IMR-90 (cell line): Measurements from ENCODE around the gene RIMBP2. TPM values are rescaled to one million over a fixed set of nuclear protein-coding genes. Genes with fewer than 3 reads are reported as not detected.

ENCODE experiments used
- ATAC-seq: fragments of 200-7000 bp; cut with Tn5 transposase; 2 replicates; pipeline ENCODE4 v1.9.1; 2020; ENCODE audit warnings: low read depth, mild to moderate bottlenecking, moderate library complexity
- BruUV-seq: library from RNA; stranded (reverse); fragments of 400-500 nt; replicated peaks from 2 replicates; lab custom pipeline; 2021; lab: Mats Ljungman, UMichigan
- CTCF ChIA-PET: fragments of 300-600 bp; formaldehyde crosslinking; extraction: SDS; loops from one replicate; lab custom pipeline; 2021; ENCODE audit warnings: antibody characterized with exemption; lab: Yijun Ruan, JAX
- POLR2A ChIA-PET: fragments of 300-600 bp; sonication (Branson Sonifier 250); formaldehyde crosslinking; loops from one replicate; lab custom pipeline; 2022; ENCODE audit warnings: antibody characterized with exemption; ENCODE audit not compliant: unreplicated experiment; lab: Charles Lee
- DNase-seq: peaks from one replicate; pipeline ENCODE4 v3.0.0; 2013
- H2AFZ ChIP-seq: replicated peaks from 2 replicates; pipeline ENCODE3; 2013; ENCODE audit warnings: low read length, mild to moderate bottlenecking; ENCODE audit not compliant: poor library complexity
- H2AK5ac ChIP-seq: 2 replicates; pipeline ENCODE4 v1.6.1; 2013; ENCODE audit warnings: low read depth, low read length, inconsistent platforms
- H2AK9ac ChIP-seq: replicated peaks from 2 replicates; pipeline ENCODE3; 2013; ENCODE audit warnings: mild to moderate bottlenecking, low read depth, low read length, moderate library complexity; ENCODE audit not compliant: poor library complexity
- H2BK120ac ChIP-seq: 2 replicates; pipeline ENCODE4 v1.6.1; 2013; ENCODE audit warnings: low read depth, low read length, inconsistent platforms
- H2BK15ac ChIP-seq: 3 replicates; pipeline ENCODE4 v1.6.1; 2013; ENCODE audit warnings: low read depth, low read length, inconsistent platforms
- H2BK20ac ChIP-seq: 2 replicates; pipeline ENCODE4 v1.6.1; 2013; ENCODE audit warnings: low read depth, mild to moderate bottlenecking, inconsistent platforms, low read length, moderate library complexity
- H2BK5ac ChIP-seq: 2 replicates; pipeline ENCODE4 v1.6.1; 2013; ENCODE audit warnings: mild to moderate bottlenecking, low read depth, low read length, inconsistent platforms; ENCODE audit not compliant: poor library complexity, severe bottlenecking
- H3K14ac ChIP-seq: replicated peaks from 2 replicates; pipeline ENCODE4 v1.6.1; 2013; ENCODE audit warnings: low read depth, low read length, inconsistent platforms
- H3K18ac ChIP-seq: 2 replicates; pipeline ENCODE4 v1.6.1; 2013; ENCODE audit warnings: low read depth, low read length, control low read depth
- H3K23ac ChIP-seq: 2 replicates; pipeline ENCODE4 v1.6.1; 2013; ENCODE audit warnings: low read depth, low read length, inconsistent platforms
- H3K27ac ChIP-seq: 2 replicates; pipeline ENCODE4 v1.5.1; 2013; ENCODE audit warnings: mild to moderate bottlenecking, control low read depth, low read length; ENCODE audit not compliant: insufficient read depth
- H3K27me3 ChIP-seq: 2 replicates; pipeline ENCODE4 v1.6.1; 2013; ENCODE audit warnings: low read length; ENCODE audit not compliant: control insufficient read depth, insufficient read depth
- H3K36me3 ChIP-seq: 2 replicates; pipeline ENCODE4 v1.6.1; 2013; ENCODE audit warnings: low read length, mixed read lengths; ENCODE audit not compliant: control insufficient read depth, insufficient read depth
- H3K4ac ChIP-seq: 2 replicates; pipeline ENCODE4 v1.6.1; 2013; ENCODE audit warnings: low read depth, low read length, inconsistent platforms
- H3K4me1 ChIP-seq: 2 replicates; pipeline ENCODE4 v1.6.1; 2013; ENCODE audit warnings: low read length, mixed read lengths; ENCODE audit not compliant: control insufficient read depth, insufficient read depth
- H3K4me2 ChIP-seq: 2 replicates; pipeline ENCODE4 v1.6.1; 2013; ENCODE audit warnings: low read depth, mild to moderate bottlenecking, control low read depth, low read length, moderate library complexity
- H3K4me3 ChIP-seq: 2 replicates; pipeline ENCODE4 v1.5.1; 2013; ENCODE audit warnings: low read depth, mild to moderate bottlenecking, control low read depth, low read length, moderate library complexity; ENCODE audit not compliant: insufficient read depth
- H3K56ac ChIP-seq: 2 replicates; pipeline ENCODE4 v1.6.1; 2013; ENCODE audit warnings: low read length, inconsistent platforms; ENCODE audit not compliant: insufficient read depth; ENCODE audit errors: extremely low read depth
- H3K79me1 ChIP-seq, 2 experiments: 2 replicates each; pipeline ENCODE4 v1.6.1; 2013; ENCODE audit warnings: low read length in 2 of 2, inconsistent platforms in 1 of 2, low read depth in 1 of 2
- H3K9ac ChIP-seq: 2 replicates; pipeline ENCODE4 v1.6.1; 2013; ENCODE audit warnings: low read depth, low read length, control low read depth
- H3K9me1 ChIP-seq: 2 replicates; pipeline ENCODE4 v1.6.1; 2013; ENCODE audit warnings: low read length, inconsistent platforms; ENCODE audit not compliant: insufficient read depth
- H3K9me3 ChIP-seq: 2 replicates; pipeline ENCODE4 v1.6.1; 2013; ENCODE audit warnings: low read length; ENCODE audit not compliant: control insufficient read depth, insufficient read depth
- H4K20me1 ChIP-seq: 2 replicates; pipeline ENCODE4 v1.6.1; 2013; ENCODE audit warnings: low read length, inconsistent platforms; ENCODE audit not compliant: insufficient read depth
- H4K5ac ChIP-seq: 2 replicates; pipeline ENCODE4 v1.6.1; 2013; ENCODE audit warnings: mild to moderate bottlenecking, low read depth, low read length, control low read depth
- H4K8ac ChIP-seq, 2 experiments: 2 replicates each; pipeline ENCODE4 v1.6.1; 2013; ENCODE audit warnings: low read depth in 2 of 2, low read length in 2 of 2, control low read depth in 1 of 2, inconsistent platforms in 1 of 2
- H4K91ac ChIP-seq: 2 replicates; pipeline ENCODE4 v1.6.1; 2013; ENCODE audit warnings: low read depth, low read length, inconsistent platforms; ENCODE audit not compliant: insufficient read depth
- MAZ ChIP-seq: IDR thresholded peaks from 2 replicates; pipeline ENCODE4 v1.6.1; 2012; ENCODE audit warnings: low read depth, mild to moderate bottlenecking, low read length, improper control_type of control experiment, moderate library complexity, borderline replicate concordance
- RFX5 ChIP-seq: IDR thresholded peaks from 2 replicates; pipeline ENCODE4 v1.8.0; 2012; ENCODE audit warnings: low read depth, mild to moderate bottlenecking, low read length, moderate library complexity
- WGBS, 2 experiments: methylation state at CpG; one replicate each; pipeline versions ENCODE4 v1.1.5 to v1.1.7; 2013; ENCODE audit warnings: missing lambda C conversion rate in 2 of 2; ENCODE audit not compliant: insufficient read length in 1 of 2; ENCODE audit errors: extremely low coverage in 2 of 2; 5-methylcytosine and 5-hydroxymethylcytosine counted together
- dilution Hi-C: fragments of 300-500 bp; cut with HindIII; formaldehyde crosslinking; loops from one replicate; pipeline ENCODE4 v1.14.3; 2018; ENCODE audit warnings: low sequenced_read_pairs; ENCODE audit not compliant: unreplicated experiment
- in situ Hi-C: fragments of 300-500 bp; cut with MboI; formaldehyde crosslinking; loops from 3 replicates; pipeline ENCODE4 v1.14.3; 2019; ENCODE audit warnings: low sequenced_read_pairs, inconsistent platforms, mixed read lengths
- intact Hi-C: fragments of 100-400 bp; cut with micrococcal nuclease; formaldehyde crosslinking; loops from 2 replicates; pipeline ENCODE4 v1.10.0; 2022
- polyA plus RNA-seq, 3 experiments: library from polyadenylated mRNA; depleted of rRNA; stranded (reverse); fragments of >200 nt; gene quantifications; 2 replicates each; pipeline ENCODE4 v1.2.3, GENCODE V29; 2012; ENCODE audit warnings: low replicate concordance in 1 of 3
- total RNA-seq: library from RNA; depleted of rRNA; stranded (reverse); fragments of >200 nt; gene quantifications from 2 replicates; pipeline ENCODE4 v1.2.3, GENCODE V29; 2012

Gene RIMBP2
- total and polyA plus RNA-seq, 2 of the 4 experiments (the other 2 are of a cell fraction), result not detected

GRCh38 chr12:130401703-130402102 lies 314.4 kb downstream of the RIMBP2 start:
- ATAC-seq (no peak), DNase-seq (no peak)
- no peak overlapping the region for H3K4me2 ChIP-seq
- no peak overlapping the region for H2BK15ac ChIP-seq
- ChIA-PET POLR2A (no interaction called here), CTCF (no interaction called here)
- no peak overlapping the region for H2BK5ac ChIP-seq
- H3K4ac ChIP-seq, result no peak overlapping the region
- H3K36me3 ChIP-seq, result no peaks in the 10 kb centered on the region
- no peaks in the 10 kb centered on the region for H4K20me1 ChIP-seq
- H3K27me3 ChIP-seq, result no peaks in the 10 kb centered on the region
- no peak overlapping the region for H3K18ac ChIP-seq
- no peak overlapping the region for H3K23ac ChIP-seq
- peaks cover 25% of the 10 kb centered on the region for H3K9me3 ChIP-seq
- H4K91ac ChIP-seq, result no peak overlapping the region
- H3K14ac ChIP-seq, result no peak overlapping the region
- H3K4me3 ChIP-seq, result no peak overlapping the region
- no peak overlapping the region for H3K27ac ChIP-seq
- H2AK9ac ChIP-seq, result no peak overlapping the region
- no peaks in the 10 kb centered on the region for H3K4me1 ChIP-seq
- no peak overlapping the region for H3K9ac ChIP-seq
- in situ Hi-C loops (no loop called here), intact Hi-C loops (no loop called here), dilution Hi-C loops (no loop called here)
- no peak overlapping the region for H2BK120ac ChIP-seq
- H3K56ac ChIP-seq, result no peak overlapping the region
- H2BK20ac ChIP-seq, result no peak overlapping the region
- no peak overlapping the region for H4K8ac ChIP-seq
- no peaks in the 10 kb centered on the region for H3K9me1 ChIP-seq
- TF ChIP-seq RFX5 (no peak), MAZ (no peak)
- no TSS peak for BruUV-seq
- no peak overlapping the region for H2AFZ ChIP-seq
- no peaks in the 10 kb centered on the region for H3K79me1 ChIP-seq
- 80% methylated on average over 1 of the region's 6 CpGs; no CpG with 5 or more reads in 1 of the 2 experiments for whole genome bisulfite sequencing, 2 experiments
- H2AK5ac ChIP-seq, result no peak overlapping the region
- H4K5ac ChIP-seq, result no peak overlapping the region
